Measurements from ENCODE around the gene TMC8. TPM values are rescaled to one million over a fixed set of nuclear protein-coding genes. Genes with fewer than 3 reads are reported as not detected.

Gene TMC8
- total RNA-seq, 1 donor from 2014 or later: 55.8 TPM

DNA sequence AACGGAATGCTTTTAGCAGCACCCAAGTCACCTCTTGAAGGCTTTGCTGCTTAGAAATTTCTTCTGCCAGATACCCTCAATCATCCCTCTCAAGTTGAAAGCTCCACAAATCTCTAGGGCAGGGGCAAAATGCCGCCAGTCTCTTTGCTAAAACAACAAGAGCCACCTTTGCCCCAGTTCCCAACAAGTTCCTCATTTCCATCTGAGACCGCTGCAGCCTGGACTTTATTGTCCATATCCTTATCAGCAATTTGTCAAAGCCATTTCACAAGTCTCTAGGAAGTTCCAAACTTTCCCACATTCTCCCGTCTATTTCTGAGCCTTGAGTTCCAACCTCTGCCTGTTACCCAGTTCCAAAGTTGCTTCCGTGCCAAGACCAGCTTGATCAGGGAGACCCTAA, 29.5 kb upstream of the TMC8 start:
- no peak for TF ChIP-seq CTCF (IDR thresholded peaks at IDR 0.05; ENCODE audit: unreplicated experiment)
- peak overlapping the region; percentile 69 for H3K4me3 Mint-ChIP-seq (ENCODE audit: unreplicated experiment)
- H3K4me1 Mint-ChIP-seq (ENCODE audit: unreplicated experiment): no peaks in the 10 kb centered on the region
- peaks cover 48% of the 10 kb centered on the region for H3K36me3 Mint-ChIP-seq (ENCODE audit: low read depth, unreplicated experiment)
- H3K27me3 Mint-ChIP-seq (ENCODE audit: unreplicated experiment): peaks cover 2% of the 10 kb centered on the region
- H3K9me3 Mint-ChIP-seq (ENCODE audit: unreplicated experiment): peaks cover 16% of the 10 kb centered on the region
- DNase-seq (ENCODE audit: low spot score): no peak
- no peak overlapping the region for H3K27ac Mint-ChIP-seq (ENCODE audit: unreplicated experiment)

DNA sequence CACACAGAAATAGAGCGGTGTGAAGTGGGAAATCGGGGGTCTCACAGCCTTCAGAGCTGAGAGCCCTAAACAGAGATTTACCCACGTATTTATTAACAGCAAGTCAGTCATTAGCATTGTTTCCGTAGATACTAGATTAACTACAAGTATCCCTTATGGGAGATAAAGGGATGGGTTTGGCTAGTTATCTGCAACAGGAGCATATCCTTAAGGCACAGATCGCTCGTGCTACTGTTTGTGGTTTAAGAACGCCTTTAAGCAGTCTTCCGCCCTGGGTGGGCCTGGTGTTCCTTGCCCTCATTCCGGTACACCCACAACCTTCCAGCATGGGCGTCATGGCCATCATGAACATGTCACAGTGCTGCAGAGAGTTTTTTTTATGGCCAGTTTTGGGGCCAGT, 29.0 kb upstream of the TMC8 start:
- Mint-ChIP-seq H3K4me1 (ENCODE audit: unreplicated experiment) (no peaks in the 10 kb centered on the region), H3K9me3 (ENCODE audit: unreplicated experiment) (peaks cover 16% of the 10 kb centered on the region), H3K4me3 (ENCODE audit: unreplicated experiment) (peak overlapping the region; percentile 80), H3K27ac (ENCODE audit: unreplicated experiment) (no peak overlapping the region), H3K27me3 (ENCODE audit: unreplicated experiment) (peaks cover 2% of the 10 kb centered on the region), H3K36me3 (ENCODE audit: low read depth, unreplicated experiment) (peaks cover 48% of the 10 kb centered on the region)
- DNase-seq (ENCODE audit: low spot score): no peak
- TF ChIP-seq CTCF (IDR thresholded peaks at IDR 0.05; ENCODE audit: unreplicated experiment): no peak

GRCh38 chr17:78103311-78103710, 27.3 kb upstream of the TMC8 start:
- Mint-ChIP-seq H3K9me3 (ENCODE audit: unreplicated experiment) (peaks cover 16% of the 10 kb centered on the region), H3K27me3 (ENCODE audit: unreplicated experiment) (peaks cover 2% of the 10 kb centered on the region), H3K27ac (ENCODE audit: unreplicated experiment) (no peak overlapping the region), H3K4me3 (ENCODE audit: unreplicated experiment) (no peak overlapping the region), H3K4me1 (ENCODE audit: unreplicated experiment) (no peaks in the 10 kb centered on the region), H3K36me3 (ENCODE audit: low read depth, unreplicated experiment) (peaks cover 40% of the 10 kb centered on the region)
- DNase-seq (ENCODE audit: low spot score): no peak
- TF ChIP-seq CTCF (IDR thresholded peaks at IDR 0.05; ENCODE audit: unreplicated experiment): no peak

DNA sequence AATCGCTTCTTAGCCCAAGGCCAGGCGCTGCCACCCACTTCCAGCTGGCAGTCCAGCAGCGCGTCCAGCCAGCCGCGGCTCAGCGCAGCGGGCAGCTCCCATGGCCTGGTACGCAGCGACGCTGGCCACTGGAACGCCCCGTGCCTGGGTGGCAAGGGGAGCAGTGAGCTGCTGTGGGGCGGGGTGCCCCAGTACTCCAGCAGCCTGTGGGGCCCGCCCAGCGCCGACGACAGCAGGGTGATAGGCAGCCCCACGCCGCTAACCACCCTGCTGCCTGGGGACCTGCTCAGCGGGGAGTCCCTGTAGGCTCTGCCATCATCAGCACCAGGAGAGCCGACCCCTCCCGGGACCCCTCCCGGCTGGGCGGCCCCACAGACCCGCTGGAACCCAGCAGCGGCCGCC, 26.0 kb upstream of the TMC8 start:
- Mint-ChIP-seq H3K27me3 (ENCODE audit: unreplicated experiment) (no peaks in the 10 kb centered on the region), H3K36me3 (ENCODE audit: low read depth, unreplicated experiment) (peaks cover 33% of the 10 kb centered on the region), H3K9me3 (ENCODE audit: unreplicated experiment) (peaks cover 12% of the 10 kb centered on the region), H3K4me1 (ENCODE audit: unreplicated experiment) (no peaks in the 10 kb centered on the region), H3K27ac (ENCODE audit: unreplicated experiment) (no peak overlapping the region), H3K4me3 (ENCODE audit: unreplicated experiment) (no peak overlapping the region)
- DNase-seq (ENCODE audit: low spot score): no peak
- TF ChIP-seq CTCF (IDR thresholded peaks at IDR 0.05; ENCODE audit: unreplicated experiment): no peak

- Mint-ChIP-seq H3K4me1 (ENCODE audit: unreplicated experiment) (no peaks in the 10 kb centered on the region), H3K9me3 (ENCODE audit: unreplicated experiment) (peaks cover 10% of the 10 kb centered on the region), H3K27me3 (ENCODE audit: unreplicated experiment) (peaks cover 2% of the 10 kb centered on the region), H3K36me3 (ENCODE audit: low read depth, unreplicated experiment) (peaks cover 30% of the 10 kb centered on the region), H3K4me3 (ENCODE audit: unreplicated experiment) (no peak overlapping the region), H3K27ac (ENCODE audit: unreplicated experiment) (no peak overlapping the region)
- no peak for TF ChIP-seq CTCF (IDR thresholded peaks at IDR 0.05; ENCODE audit: unreplicated experiment)
- DNase-seq (ENCODE audit: low spot score): no peak
These were observed 25.5 kb upstream of the TMC8 start for GRCh38 chr17:78105101-78105500.
